ENCODE results near the gene CTNNA3. TPM values are rescaled to one million over a fixed set of nuclear protein-coding genes. Genes with fewer than 3 reads are reported as not detected.

The CTNNA3 gene
- total RNA-seq, 4 donors from 2014 or later = 0.04 to 0.19 (median 0.11) TPM

DNA sequence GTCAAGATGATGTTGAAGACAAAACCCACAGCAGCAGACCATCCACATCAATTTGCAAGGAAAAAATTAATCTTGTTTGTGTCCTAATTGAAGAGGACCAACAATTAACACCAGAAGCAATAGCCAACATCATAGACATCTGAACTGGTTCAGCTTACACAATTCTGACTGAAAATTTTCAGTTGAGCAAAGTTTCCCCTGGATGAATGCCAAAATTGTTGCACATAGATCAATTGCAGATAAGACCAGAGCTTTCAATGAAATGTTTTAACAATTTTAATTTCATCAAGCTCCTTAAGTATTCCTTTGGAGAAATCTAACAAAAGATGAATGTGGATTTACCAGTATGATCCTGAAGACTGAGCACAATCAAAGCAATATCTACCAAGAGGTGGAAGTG is 168.6 kb downstream of the CTNNA3 start:
- intact Hi-C loops (cut with DNase I; ENCODE audit: low total_unique reads) = no loop called here
- DNase-seq (ENCODE audit: low spot score in 2 of 2) = no peak
- H3K4me3 ChIP-seq (ENCODE audit: low read depth, poor library complexity, severe bottlenecking) = no peak overlapping the region
- TF ChIP-seq POLR2A (IDR thresholded peaks at IDR 0.05) = no peak
- TF ChIP-seq, protein P1, sequence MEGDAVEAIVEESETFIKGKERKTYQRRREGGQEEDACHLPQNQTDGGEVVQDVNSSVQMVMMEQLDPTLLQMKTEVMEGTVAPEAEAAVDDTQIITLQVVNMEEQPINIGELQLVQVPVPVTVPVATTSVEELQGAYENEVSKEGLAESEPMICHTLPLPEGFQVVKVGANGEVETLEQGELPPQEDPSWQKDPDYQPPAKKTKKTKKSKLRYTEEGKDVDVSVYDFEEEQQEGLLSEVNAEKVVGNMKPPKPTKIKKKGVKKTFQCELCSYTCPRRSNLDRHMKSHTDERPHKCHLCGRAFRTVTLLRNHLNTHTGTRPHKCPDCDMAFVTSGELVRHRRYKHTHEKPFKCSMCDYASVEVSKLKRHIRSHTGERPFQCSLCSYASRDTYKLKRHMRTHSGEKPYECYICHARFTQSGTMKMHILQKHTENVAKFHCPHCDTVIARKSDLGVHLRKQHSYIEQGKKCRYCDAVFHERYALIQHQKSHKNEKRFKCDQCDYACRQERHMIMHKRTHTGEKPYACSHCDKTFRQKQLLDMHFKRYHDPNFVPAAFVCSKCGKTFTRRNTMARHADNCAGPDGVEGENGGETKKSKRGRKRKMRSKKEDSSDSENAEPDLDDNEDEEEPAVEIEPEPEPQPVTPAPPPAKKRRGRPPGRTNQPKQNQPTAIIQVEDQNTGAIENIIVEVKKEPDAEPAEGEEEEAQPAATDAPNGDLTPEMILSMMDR (IDR thresholded peaks at IDR 0.05) = no peak

- H3K4me3 ChIP-seq (ENCODE audit: low read depth, poor library complexity, severe bottlenecking) = no peak overlapping the region
- 48 to 61% methylated on average over 2 of the region's 2 CpGs for WGBS, 2 donors
- TF ChIP-seq, protein P1 (IDR thresholded peaks at IDR 0.05) = no peak
- intact Hi-C loops (cut with DNase I; ENCODE audit: low total_unique reads) = no loop called here
- no peak for DNase-seq (ENCODE audit: low spot score in 2 of 2)
Measured at GRCh38 chr10:67521546-67521945, 174.4 kb downstream of the CTNNA3 start.

DNA sequence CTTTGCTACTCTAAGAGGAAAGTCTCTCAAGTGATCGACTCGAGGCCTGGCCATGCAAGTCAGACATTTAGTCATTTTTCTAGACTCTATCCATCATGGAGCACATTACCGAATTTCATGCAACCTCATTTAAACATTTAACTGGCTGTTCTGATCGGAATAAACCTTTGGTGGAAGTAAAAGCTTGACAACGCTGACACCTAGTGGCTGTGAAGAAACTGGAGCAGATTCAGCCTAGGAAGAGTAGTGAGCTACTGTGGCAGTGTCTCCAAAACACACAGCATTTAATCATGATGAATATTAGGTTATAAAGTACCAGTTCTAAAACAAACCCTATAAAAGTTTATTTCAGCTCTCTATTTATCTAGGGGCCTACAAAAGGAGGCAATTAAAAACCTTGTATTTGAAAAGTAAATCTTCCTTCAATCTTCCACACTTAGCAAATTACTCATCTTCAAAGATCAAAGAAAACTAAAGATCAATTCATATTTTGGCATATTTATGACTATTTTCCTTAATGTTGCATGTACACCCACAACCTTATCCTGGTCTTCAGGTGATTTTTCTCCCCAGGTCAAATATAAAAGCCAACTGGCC is 175.0 kb downstream of the CTNNA3 start:
- 3 to 6% methylated on average over 5 of the region's 5 CpGs for WGBS, 2 donors
- TF ChIP-seq, protein P1 (IDR thresholded peaks at IDR 0.05) = no peak
- no peak for TF ChIP-seq POLR2A (IDR thresholded peaks at IDR 0.05)
- H3K4me3 ChIP-seq (ENCODE audit: low read depth, poor library complexity, severe bottlenecking) = no peak overlapping the region
- intact Hi-C loops (cut with DNase I; ENCODE audit: low total_unique reads) = no loop called here
- no peak for DNase-seq (ENCODE audit: low spot score in 2 of 2)

DNA sequence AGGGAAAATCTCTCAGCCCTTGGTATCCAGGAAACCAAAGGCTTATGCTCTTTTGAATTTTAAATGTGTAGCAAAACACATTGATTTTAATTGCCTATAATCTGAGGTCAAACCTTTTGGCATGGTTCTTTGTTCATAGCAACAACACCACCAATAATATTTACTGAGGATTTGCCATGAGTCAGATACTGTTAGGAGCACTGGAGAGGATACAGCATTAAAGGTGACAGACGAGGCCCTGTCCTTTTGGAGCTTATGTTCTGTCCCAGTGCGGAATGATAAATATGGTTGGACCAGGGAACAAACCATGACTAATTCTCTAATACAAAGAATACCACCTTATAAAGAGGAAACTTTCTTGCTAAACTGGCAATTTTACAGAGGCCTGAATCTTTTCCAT is 176.6 kb downstream of the CTNNA3 start:
- 75 to 90% methylated on average over 2 of the region's 2 CpGs for WGBS, 2 donors
- intact Hi-C loops (cut with DNase I; ENCODE audit: low total_unique reads) = no loop called here
- TF ChIP-seq, protein P1 (IDR thresholded peaks at IDR 0.05) = no peak
- TF ChIP-seq POLR2A (IDR thresholded peaks at IDR 0.05) = no peak
- H3K4me3 ChIP-seq (ENCODE audit: low read depth, poor library complexity, severe bottlenecking) = no peak overlapping the region
- DNase-seq (ENCODE audit: low spot score in 2 of 2) = no peak

GRCh38 chr10:67518756-67519155 is 177.2 kb downstream of the CTNNA3 start:
- DNase-seq (ENCODE audit: low spot score in 2 of 2) = no peak
- intact Hi-C loops (cut with DNase I; ENCODE audit: low total_unique reads) = no loop called here
- no peak for TF ChIP-seq POLR2A (IDR thresholded peaks at IDR 0.05)
- TF ChIP-seq, protein P1 (IDR thresholded peaks at IDR 0.05) = no peak
- 74% methylated on average over 4 of the region's 4 CpGs for WGBS, 2 donors
- H3K4me3 ChIP-seq (ENCODE audit: low read depth, poor library complexity, severe bottlenecking) = no peak overlapping the region

GRCh38 chr10:67518043-67518442 is 178.0 kb downstream of the CTNNA3 start:
- no peak for DNase-seq (ENCODE audit: low spot score in 2 of 2)
- H3K4me3 ChIP-seq (ENCODE audit: low read depth, poor library complexity, severe bottlenecking) = no peak overlapping the region
- TF ChIP-seq, protein P1 (IDR thresholded peaks at IDR 0.05) = no peak
- WGBS, 2 donors = 43 to 54% methylated on average over 4 of the region's 4 CpGs
- intact Hi-C loops (cut with DNase I; ENCODE audit: low total_unique reads) = no loop called here

Data from lower leg skin (tissue), 4 donors.